ENCODE data around the gene BAG3. TPM values are rescaled to one million over a fixed set of nuclear protein-coding genes. Genes with fewer than 3 reads are reported as not detected.

Gene BAG3
- polyA plus RNA-seq, 1 experiment, result 19.8 TPM

GRCh38 chr10:119675483-119676170, 24.4 kb downstream of the BAG3 start:
- TF ChIP-seq, protein P1, sequence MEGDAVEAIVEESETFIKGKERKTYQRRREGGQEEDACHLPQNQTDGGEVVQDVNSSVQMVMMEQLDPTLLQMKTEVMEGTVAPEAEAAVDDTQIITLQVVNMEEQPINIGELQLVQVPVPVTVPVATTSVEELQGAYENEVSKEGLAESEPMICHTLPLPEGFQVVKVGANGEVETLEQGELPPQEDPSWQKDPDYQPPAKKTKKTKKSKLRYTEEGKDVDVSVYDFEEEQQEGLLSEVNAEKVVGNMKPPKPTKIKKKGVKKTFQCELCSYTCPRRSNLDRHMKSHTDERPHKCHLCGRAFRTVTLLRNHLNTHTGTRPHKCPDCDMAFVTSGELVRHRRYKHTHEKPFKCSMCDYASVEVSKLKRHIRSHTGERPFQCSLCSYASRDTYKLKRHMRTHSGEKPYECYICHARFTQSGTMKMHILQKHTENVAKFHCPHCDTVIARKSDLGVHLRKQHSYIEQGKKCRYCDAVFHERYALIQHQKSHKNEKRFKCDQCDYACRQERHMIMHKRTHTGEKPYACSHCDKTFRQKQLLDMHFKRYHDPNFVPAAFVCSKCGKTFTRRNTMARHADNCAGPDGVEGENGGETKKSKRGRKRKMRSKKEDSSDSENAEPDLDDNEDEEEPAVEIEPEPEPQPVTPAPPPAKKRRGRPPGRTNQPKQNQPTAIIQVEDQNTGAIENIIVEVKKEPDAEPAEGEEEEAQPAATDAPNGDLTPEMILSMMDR (IDR thresholded peaks at IDR 0.05; ENCODE audit: insufficient read depth, low read depth, low read length), result no peak
- ChIA-PET POLR2A (no interaction called here), CTCF (interaction anchor here (1.3 to 1.7 kb wide), 2 partner anchors 11 to 67 kb away, joined by 3 to 4 read pairs; no protein-coding TSS in a partner anchor)
- Histone ChIP-seq H3K27me3 (ENCODE audit: control insufficient read depth, insufficient read depth, low read length) (no peaks in the 10 kb centered on the region), H3K4me3 (ENCODE audit: low read depth, low read length) (no peak overlapping the region), H3K36me3 (ENCODE audit: control insufficient read depth, insufficient read depth, low read length) (peaks cover 32% of the 10 kb centered on the region)
- no peak for DNase-seq (ENCODE audit: low read depth)

DNA sequence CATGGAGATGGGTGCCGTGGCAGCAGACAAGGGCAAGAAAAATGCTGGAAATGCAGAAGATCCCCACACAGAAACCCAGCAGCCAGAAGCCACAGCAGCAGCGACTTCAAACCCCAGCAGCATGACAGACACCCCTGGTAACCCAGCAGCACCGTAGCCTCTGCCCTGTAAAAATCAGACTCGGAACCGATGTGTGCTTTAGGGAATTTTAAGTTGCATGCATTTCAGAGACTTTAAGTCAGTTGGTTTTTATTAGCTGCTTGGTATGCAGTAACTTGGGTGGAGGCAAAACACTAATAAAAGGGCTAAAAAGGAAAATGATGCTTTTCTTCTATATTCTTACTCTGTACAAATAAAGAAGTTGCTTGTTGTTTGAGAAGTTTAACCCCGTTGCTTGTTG, 25.9 kb downstream of the BAG3 start:
- ChIA-PET POLR2A (interaction anchor here (0.6 kb wide), 1 partner anchor 26 kb away, joined by 3 read pairs; the partner anchor contains the start of gene BAG3), CTCF (interaction anchor here (1.0 to 1.9 kb wide), 3 partner anchors 9 to 69 kb away, joined by 3 to 7 read pairs (median 4); no protein-coding TSS in a partner anchor)
- peaks cover 26% of the 10 kb centered on the region for H3K36me3 ChIP-seq (ENCODE audit: control insufficient read depth, insufficient read depth, low read length)
- TF ChIP-seq, protein P1 (IDR thresholded peaks at IDR 0.05; ENCODE audit: insufficient read depth, low read depth, low read length), result no peak
- no peaks in the 10 kb centered on the region for H3K27me3 ChIP-seq (ENCODE audit: control insufficient read depth, insufficient read depth, low read length)
- peak; percentile 60 for DNase-seq (ENCODE audit: low read depth)
- no peak overlapping the region for H3K4me3 ChIP-seq (ENCODE audit: low read depth, low read length)

- Histone ChIP-seq H3K27me3 (ENCODE audit: control insufficient read depth, insufficient read depth, low read length) (no peaks in the 10 kb centered on the region), H3K4me3 (ENCODE audit: low read depth, low read length) (no peak overlapping the region), H3K36me3 (ENCODE audit: control insufficient read depth, insufficient read depth, low read length) (peaks cover 16% of the 10 kb centered on the region)
- POLR2A ChIA-PET, result no interaction called here
- no peak for DNase-seq (ENCODE audit: low read depth)
- TF ChIP-seq, protein P1 (IDR thresholded peaks at IDR 0.05; ENCODE audit: insufficient read depth, low read depth, low read length), result no peak
- CTCF ChIA-PET, result interaction anchor here (1.0 to 1.9 kb wide), 3 partner anchors 8 to 70 kb away, joined by 3 to 7 read pairs (median 3); no protein-coding TSS in a partner anchor
These were observed 26.9 kb downstream of the BAG3 start for GRCh38 chr10:119677904-119678755.

DNA sequence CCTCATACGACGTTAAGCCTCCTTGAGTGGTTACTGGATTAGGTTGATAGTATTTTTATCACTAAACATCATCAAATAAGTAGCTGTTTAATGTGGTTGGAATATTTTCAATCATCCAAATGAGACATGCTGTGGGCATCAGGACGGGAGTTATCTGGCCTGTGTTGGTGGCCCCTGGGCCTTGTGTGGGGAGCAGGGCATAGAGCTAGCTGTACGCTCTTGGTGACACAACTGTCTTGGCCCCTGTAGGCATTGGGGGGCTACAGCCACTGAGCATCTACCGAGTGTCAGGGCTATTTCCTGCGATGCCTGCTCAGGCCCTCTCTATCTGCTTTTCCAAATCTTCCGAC, 28.3 kb downstream of the BAG3 start:
- ChIA-PET POLR2A (no interaction called here), CTCF (interaction anchor here (1.3 kb wide), 1 partner anchor 11 kb away, joined by 3 read pairs; no protein-coding TSS in a partner anchor)
- Histone ChIP-seq H3K4me3 (ENCODE audit: low read depth, low read length) (no peak overlapping the region), H3K27me3 (ENCODE audit: control insufficient read depth, insufficient read depth, low read length) (no peaks in the 10 kb centered on the region), H3K36me3 (ENCODE audit: control insufficient read depth, insufficient read depth, low read length) (peaks cover 10% of the 10 kb centered on the region)
- no peak for DNase-seq (ENCODE audit: low read depth)
- TF ChIP-seq, protein P1 (IDR thresholded peaks at IDR 0.05; ENCODE audit: insufficient read depth, low read depth, low read length), result no peak

DNA sequence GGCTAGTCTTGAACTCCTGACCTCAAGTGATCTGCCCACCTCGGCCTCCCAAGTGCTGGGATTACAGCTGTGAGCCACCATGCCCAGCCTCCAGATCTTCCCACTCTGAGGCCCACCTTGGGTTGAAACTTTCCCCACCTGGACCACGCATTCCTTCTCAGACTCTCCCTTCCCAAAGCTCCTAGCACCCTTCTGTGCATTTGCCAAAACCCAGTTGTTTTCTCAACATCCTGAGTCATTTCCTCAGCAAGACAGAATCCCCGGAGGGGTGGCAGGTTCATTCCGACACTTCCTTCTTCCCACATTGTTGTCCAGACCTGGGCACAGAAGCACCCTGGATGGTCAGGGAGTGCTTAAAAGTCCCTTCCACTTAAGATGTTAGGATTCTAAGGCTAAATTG, 28.9 kb downstream of the BAG3 start:
- POLR2A ChIA-PET, result no interaction called here
- TF ChIP-seq, protein P1 (IDR thresholded peaks at IDR 0.05; ENCODE audit: insufficient read depth, low read depth, low read length), result no peak
- CTCF ChIA-PET, result interaction anchor here (1.7 kb wide), 2 partner anchors 63 to 72 kb away, joined by 4 to 6 read pairs; no protein-coding TSS in a partner anchor
- H3K36me3 ChIP-seq (ENCODE audit: control insufficient read depth, insufficient read depth, low read length), result peaks cover 10% of the 10 kb centered on the region
- peak; percentile 55 for DNase-seq (ENCODE audit: low read depth)
- H3K27me3 ChIP-seq (ENCODE audit: control insufficient read depth, insufficient read depth, low read length), result no peaks in the 10 kb centered on the region
- no peak overlapping the region for H3K4me3 ChIP-seq (ENCODE audit: low read depth, low read length)
